ENCODE data around the gene EVI2A.
A peak's percentile ranks its signal among the peaks of the same experiment; 100 is the strongest.
"Not testable (repeated sequence)": the region's sequence is repeated elsewhere in the genome, so short reads cannot be mapped to it uniquely, and the experiment has no call there.

EVI2A gene, protein sequence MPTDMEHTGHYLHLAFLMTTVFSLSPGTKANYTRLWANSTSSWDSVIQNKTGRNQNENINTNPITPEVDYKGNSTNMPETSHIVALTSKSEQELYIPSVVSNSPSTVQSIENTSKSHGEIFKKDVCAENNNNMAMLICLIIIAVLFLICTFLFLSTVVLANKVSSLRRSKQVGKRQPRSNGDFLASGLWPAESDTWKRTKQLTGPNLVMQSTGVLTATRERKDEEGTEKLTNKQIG

DNA sequence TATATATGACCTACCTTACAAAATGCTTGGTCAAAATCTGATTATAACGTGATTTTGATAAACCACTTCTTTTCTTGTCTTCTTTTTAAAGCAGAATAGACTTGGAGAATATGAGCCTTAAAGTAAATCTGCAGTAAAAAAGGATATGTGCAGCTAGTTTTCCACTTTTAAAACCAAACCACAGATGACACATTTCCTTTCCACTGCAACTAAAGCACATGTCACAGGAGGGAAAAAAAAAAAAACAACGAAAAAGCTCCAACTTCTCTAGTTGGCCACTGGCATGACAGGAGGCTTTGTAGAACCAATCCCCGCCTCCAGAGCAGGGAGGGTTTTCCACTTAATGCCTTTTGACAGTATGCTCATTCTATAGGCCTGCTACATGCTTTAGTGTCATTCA is at the start of gene EVI2A:
Gene EVI2A, minus strand, starts transcription at position 142 of the 400 bp plus-strand sequence. CDS start 2,609 bp downstream, outside the sequence.
- peak within 1 kb of the TSS; percentile 20 for H3K4me3 ChIP-seq (ENCODE audit: low read length)
- no peak within 1 kb of the TSS for H3K27ac ChIP-seq (ENCODE audit: low read depth, low read length)
- H3K9ac ChIP-seq (ENCODE audit: low read length) = peak within 1 kb of the TSS; percentile 41
- no peaks in the 10 kb centered on the region for H3K27me3 ChIP-seq (ENCODE audit: control insufficient read depth, insufficient read depth, low read length)
- peaks cover 5% of the 10 kb centered on the region for H3K36me3 ChIP-seq (ENCODE audit: control insufficient read depth, insufficient read depth, low read length)
- no peaks in the 10 kb centered on the region for H3K4me1 ChIP-seq (ENCODE audit: control insufficient read depth, insufficient read depth, low read length)

DNA sequence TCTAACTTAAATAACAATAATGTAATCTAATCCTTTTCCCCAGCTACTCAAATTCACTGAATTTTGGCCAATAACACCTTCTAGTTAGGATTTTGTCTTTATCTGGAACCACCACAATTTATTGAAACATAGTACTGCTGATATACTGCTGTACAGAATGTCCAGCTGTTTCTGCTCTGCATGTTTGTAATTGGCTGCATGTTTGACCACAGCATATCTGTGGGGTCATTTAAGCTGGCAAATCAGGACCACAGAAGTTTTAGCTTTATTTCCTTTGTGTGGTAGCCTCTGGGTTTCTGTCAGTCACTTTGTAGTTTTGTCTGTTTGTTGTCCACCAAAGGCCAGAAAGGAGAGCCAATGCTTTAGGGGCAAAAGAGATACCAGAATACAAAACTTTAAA is 47.8 kb upstream of the EVI2A start:
- no peaks in the 10 kb centered on the region for H3K4me1 ChIP-seq (ENCODE audit: control insufficient read depth, insufficient read depth, low read length)
- no peak overlapping the region for H3K4me3 ChIP-seq (ENCODE audit: low read length)
- no peak overlapping the region for H3K9ac ChIP-seq (ENCODE audit: low read length)
- H3K27ac ChIP-seq (ENCODE audit: low read depth, low read length) = no peak overlapping the region
- H3K27me3 ChIP-seq (ENCODE audit: control insufficient read depth, insufficient read depth, low read length) = no peaks in the 10 kb centered on the region
- peaks cover 3% of the 10 kb centered on the region for H3K36me3 ChIP-seq (ENCODE audit: control insufficient read depth, insufficient read depth, low read length)

DNA sequence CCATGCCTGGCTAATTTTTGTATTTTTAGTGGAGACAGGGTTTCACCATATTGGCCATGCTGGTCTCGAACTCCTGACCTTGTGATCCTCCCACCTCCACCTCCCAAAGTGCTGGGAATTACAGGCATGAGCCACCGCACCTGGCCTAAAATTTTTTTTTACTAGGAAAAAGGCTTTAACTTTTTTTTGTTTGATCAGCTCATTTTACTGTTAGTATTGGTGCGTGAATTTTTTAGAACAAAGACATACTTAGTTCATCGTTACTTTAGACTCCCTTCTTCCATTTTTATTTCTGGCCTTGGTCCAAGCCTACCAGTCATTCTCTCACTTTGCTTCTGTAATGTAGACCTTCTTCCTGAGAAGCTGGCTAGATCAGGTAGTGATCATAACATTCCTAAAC is 44.7 kb upstream of the EVI2A start:
- H3K36me3 ChIP-seq (ENCODE audit: control insufficient read depth, insufficient read depth, low read length) = no peaks in the 10 kb centered on the region
- H3K9ac ChIP-seq (ENCODE audit: low read length) = no peak overlapping the region
- no peak overlapping the region for H3K27ac ChIP-seq (ENCODE audit: low read depth, low read length)
- H3K4me3 ChIP-seq (ENCODE audit: low read length) = no peak overlapping the region
- no peaks in the 10 kb centered on the region for H3K4me1 ChIP-seq (ENCODE audit: control insufficient read depth, insufficient read depth, low read length)
- H3K27me3 ChIP-seq (ENCODE audit: control insufficient read depth, insufficient read depth, low read length) = no peaks in the 10 kb centered on the region

DNA sequence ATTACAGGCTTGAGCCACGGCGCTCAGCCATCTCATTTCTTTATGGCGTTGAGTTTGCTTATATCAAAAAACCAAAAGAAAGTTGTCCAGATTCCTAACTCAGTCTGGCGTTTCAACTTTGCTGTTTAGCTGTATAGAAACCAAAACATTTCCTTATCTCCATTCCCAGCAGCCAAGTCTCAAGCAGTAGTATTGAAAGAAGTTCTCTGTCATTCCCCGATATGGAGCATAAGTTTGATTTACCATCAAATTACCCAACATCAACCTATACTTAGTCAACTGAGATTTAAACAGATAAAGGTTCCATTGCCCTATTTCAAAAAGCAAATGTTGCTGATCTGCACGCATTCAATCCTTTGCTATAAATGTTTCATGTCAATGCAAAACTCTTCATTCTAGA is 42.6 kb upstream of the EVI2A start:
- Histone ChIP-seq H3K9ac (ENCODE audit: low read length) (no peak overlapping the region), H3K27me3 (ENCODE audit: control insufficient read depth, insufficient read depth, low read length) (no peaks in the 10 kb centered on the region), H3K4me1 (ENCODE audit: control insufficient read depth, insufficient read depth, low read length) (no peaks in the 10 kb centered on the region), H3K4me3 (ENCODE audit: low read length) (no peak overlapping the region), H3K36me3 (ENCODE audit: control insufficient read depth, insufficient read depth, low read length) (peaks cover 2% of the 10 kb centered on the region), H3K27ac (ENCODE audit: low read depth, low read length) (no peak overlapping the region)

DNA sequence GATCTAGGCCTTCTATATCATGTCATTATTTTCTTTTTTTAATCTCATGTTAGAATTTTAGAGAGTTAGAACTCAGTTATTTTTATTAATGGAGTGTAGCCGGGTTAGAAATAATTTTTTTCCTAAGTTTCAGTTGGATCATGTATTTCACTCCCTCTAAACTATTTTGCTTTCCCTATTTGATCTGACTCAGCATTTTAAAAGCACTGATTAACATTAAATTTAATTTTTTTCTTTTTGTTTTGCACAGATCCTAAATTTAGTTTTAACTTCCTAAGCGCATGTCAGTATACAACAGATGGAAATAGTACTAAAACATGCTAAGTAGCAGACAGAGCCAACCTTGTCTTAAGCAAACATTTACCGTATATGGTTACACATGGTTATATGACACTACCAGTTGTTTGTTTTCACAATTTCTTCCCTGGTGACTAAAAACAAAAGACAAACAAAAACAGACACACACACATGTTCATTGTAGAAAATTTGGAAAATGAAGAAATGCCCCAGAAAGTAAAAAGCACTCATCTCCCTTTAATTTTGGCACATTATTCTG is 36.5 kb upstream of the EVI2A start:
- peaks cover 3% of the 10 kb centered on the region for H3K36me3 ChIP-seq (ENCODE audit: control insufficient read depth, insufficient read depth, low read length)
- no peak overlapping the region for H3K27ac ChIP-seq (ENCODE audit: low read depth, low read length)
- no peak overlapping the region for H3K4me3 ChIP-seq (ENCODE audit: low read length)
- H3K4me1 ChIP-seq (ENCODE audit: control insufficient read depth, insufficient read depth, low read length) = no peaks in the 10 kb centered on the region
- H3K9ac ChIP-seq (ENCODE audit: low read length) = no peak overlapping the region
- H3K27me3 ChIP-seq (ENCODE audit: control insufficient read depth, insufficient read depth, low read length) = no peaks in the 10 kb centered on the region

DNA sequence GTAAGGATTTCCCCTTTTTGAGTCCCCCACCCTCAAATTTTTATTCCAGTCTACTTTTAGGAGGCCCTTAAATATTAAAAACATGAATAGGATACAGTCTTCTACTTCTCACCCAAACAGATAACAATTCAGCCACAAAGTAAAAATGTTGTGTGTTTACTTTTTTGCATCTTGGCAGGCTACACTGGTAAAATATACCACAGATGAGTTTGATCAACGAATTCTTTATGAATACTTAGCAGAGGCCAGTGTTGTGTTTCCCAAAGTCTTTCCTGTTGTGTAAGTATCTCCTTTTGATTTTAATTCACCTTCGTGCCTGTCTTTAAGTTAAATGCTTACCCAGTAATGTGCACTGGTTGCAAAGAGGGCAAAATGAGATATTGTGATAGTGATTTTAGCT is 35.7 kb upstream of the EVI2A start:
- Histone ChIP-seq H3K27me3 (ENCODE audit: control insufficient read depth, insufficient read depth, low read length) (no peaks in the 10 kb centered on the region), H3K27ac (ENCODE audit: low read depth, low read length) (no peak overlapping the region), H3K36me3 (ENCODE audit: control insufficient read depth, insufficient read depth, low read length) (peaks cover 3% of the 10 kb centered on the region), H3K4me3 (ENCODE audit: low read length) (no peak overlapping the region), H3K9ac (ENCODE audit: low read length) (no peak overlapping the region), H3K4me1 (ENCODE audit: control insufficient read depth, insufficient read depth, low read length) (no peaks in the 10 kb centered on the region)

DNA sequence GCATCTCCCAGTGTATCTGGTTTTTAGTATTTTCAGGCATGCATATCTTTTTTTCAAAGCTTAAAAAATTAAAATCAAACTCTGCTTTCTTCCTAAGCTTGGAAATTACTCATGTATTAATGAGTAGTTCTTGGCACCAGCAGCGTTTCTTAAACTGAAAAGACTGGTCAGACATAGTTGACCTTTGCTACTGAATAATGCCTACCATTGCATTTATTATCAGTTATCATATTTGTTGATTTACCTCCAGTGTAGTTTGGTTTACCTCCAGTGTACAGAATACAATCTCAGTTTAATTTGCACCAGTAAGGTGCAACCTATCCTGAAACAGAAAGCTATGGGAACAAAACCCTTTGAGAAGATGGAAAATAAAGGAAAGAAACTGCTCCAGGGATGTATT is 34.5 kb upstream of the EVI2A start:
- no peaks in the 10 kb centered on the region for H3K4me1 ChIP-seq (ENCODE audit: control insufficient read depth, insufficient read depth, low read length)
- no peaks in the 10 kb centered on the region for H3K27me3 ChIP-seq (ENCODE audit: control insufficient read depth, insufficient read depth, low read length)
- peaks cover 3% of the 10 kb centered on the region for H3K36me3 ChIP-seq (ENCODE audit: control insufficient read depth, insufficient read depth, low read length)
- no peak overlapping the region for H3K4me3 ChIP-seq (ENCODE audit: low read length)
- H3K9ac ChIP-seq (ENCODE audit: low read length) = no peak overlapping the region
- H3K27ac ChIP-seq (ENCODE audit: low read depth, low read length) = no peak overlapping the region

DNA sequence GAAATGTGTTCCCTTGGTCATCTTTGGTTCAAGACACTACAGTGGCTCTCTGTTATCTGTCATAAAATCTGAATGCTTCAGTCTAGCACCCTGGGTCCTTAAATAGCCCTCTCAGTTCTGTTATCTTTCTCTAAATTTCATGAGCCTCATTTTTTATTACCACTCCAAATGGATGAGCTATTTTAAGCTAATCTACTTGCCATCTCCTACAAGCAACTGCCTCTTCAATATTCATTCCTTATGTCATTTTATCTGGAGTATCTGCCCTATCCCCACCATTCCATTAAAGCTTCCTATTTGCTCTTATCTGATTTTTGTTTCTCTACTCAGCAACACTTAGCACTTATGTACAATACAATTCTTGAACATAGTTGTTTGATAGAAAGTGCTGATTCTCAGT is 28.0 kb upstream of the EVI2A start:
- no peaks in the 10 kb centered on the region for H3K36me3 ChIP-seq (ENCODE audit: control insufficient read depth, insufficient read depth, low read length)
- no peak overlapping the region for H3K4me3 ChIP-seq (ENCODE audit: low read length)
- H3K27me3 ChIP-seq (ENCODE audit: control insufficient read depth, insufficient read depth, low read length) = no peaks in the 10 kb centered on the region
- H3K27ac ChIP-seq (ENCODE audit: low read depth, low read length) = no peak overlapping the region
- no peaks in the 10 kb centered on the region for H3K4me1 ChIP-seq (ENCODE audit: control insufficient read depth, insufficient read depth, low read length)
- H3K9ac ChIP-seq (ENCODE audit: low read length) = no peak overlapping the region

DNA sequence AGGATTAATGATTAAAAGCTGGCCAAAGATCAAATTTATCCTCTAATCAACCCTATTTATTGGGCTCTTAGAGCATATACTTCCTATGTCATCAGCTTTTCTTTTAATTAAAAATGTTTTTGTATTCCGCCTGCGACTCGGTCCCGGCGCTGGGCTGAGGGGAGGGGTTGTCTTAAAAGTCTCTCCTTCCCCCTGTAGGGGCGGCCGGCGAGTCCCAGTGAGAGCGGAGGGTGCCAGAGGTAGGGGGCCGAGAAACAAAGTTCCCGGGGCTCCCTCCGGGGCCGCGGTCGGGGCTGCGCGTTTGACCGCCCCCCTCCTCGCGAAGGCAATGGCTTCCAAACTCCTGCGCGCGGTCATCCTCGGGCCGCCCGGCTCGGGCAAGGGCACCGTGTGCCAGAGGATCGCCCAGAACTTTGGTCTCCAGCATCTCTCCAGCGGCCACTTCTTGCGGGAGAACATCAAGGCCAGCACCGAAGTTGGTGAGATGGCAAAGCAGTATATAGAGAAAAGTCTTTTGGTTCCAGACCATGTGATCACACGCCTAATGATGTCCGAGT is 23.8 kb upstream of the EVI2A start:
- H3K9ac ChIP-seq (ENCODE audit: low read length); H3K4me1 ChIP-seq (ENCODE audit: control insufficient read depth, insufficient read depth, low read length); H3K27me3 ChIP-seq (ENCODE audit: control insufficient read depth, insufficient read depth, low read length); H3K27ac ChIP-seq (ENCODE audit: low read depth, low read length); H3K36me3 ChIP-seq (ENCODE audit: control insufficient read depth, insufficient read depth, low read length); H3K4me3 ChIP-seq (ENCODE audit: low read length): not testable (repeated sequence)

DNA sequence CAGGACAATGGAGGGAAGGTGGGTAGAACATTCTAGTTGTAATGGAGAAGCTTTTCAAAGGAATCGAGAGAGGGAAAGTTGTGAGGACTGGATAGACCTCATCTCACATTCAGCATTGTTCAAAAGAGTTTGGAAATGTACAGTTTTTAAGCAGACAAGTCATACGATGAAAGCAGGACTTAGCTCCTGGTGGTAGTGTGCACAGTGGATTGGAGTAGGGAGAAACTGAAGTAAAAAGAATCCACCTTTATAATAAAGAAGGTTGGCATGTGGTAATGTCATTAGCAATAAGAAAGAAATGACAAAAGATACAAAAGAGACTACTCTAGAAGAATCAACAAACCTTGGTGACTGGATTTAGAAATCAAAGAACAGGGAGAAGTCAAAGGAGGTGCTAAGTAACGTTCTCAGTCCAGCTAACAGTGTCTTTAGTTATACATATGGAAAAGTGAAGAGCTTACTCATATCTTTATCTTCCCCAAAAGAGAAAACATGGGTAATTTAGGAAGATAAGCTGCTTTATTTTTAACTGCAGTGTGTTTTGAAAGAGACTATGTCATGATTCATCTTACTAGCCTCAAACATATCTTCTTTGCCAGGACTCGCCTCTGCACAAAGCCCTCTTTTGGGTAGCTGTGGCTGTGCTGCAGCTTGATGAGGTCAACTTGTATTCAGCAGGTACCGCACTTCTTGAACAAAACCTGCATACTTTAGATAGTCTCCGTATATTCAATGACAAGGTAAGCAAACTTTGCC is 18.7 kb upstream of the EVI2A start:
- no peaks in the 10 kb centered on the region for H3K27me3 ChIP-seq (ENCODE audit: control insufficient read depth, insufficient read depth, low read length)
- H3K27ac ChIP-seq (ENCODE audit: low read depth, low read length) = no peak overlapping the region
- H3K9ac ChIP-seq (ENCODE audit: low read length) = no peak overlapping the region
- no peaks in the 10 kb centered on the region for H3K4me1 ChIP-seq (ENCODE audit: control insufficient read depth, insufficient read depth, low read length)
- no peak overlapping the region for H3K4me3 ChIP-seq (ENCODE audit: low read length)
- peaks cover 5% of the 10 kb centered on the region for H3K36me3 ChIP-seq (ENCODE audit: control insufficient read depth, insufficient read depth, low read length)

DNA sequence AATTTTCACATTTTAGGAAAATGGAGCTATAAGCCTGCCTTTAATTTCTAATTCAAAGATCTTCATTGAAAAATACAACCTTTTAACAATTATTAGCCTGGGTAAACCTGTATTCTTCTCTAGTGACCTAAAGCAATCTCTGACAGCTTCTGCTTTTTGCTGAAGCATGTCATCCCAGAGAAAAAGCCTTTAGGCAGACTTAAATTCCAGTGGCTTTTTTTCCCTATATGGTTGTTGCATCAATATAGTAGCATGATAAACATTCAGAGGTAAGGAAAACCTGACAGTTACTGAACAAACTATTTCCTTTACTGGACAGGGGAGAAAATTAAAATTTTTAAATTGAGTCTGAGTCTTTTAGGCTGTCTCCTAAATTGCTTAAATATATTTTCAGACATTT is 7.8 kb upstream of the EVI2A start:
- Histone ChIP-seq H3K4me1 (ENCODE audit: control insufficient read depth, insufficient read depth, low read length) (no peaks in the 10 kb centered on the region), H3K27ac (ENCODE audit: low read depth, low read length) (no peak overlapping the region), H3K4me3 (ENCODE audit: low read length) (no peak overlapping the region), H3K9ac (ENCODE audit: low read length) (no peak overlapping the region), H3K36me3 (ENCODE audit: control insufficient read depth, insufficient read depth, low read length) (peaks cover 5% of the 10 kb centered on the region), H3K27me3 (ENCODE audit: control insufficient read depth, insufficient read depth, low read length) (no peaks in the 10 kb centered on the region)

DNA sequence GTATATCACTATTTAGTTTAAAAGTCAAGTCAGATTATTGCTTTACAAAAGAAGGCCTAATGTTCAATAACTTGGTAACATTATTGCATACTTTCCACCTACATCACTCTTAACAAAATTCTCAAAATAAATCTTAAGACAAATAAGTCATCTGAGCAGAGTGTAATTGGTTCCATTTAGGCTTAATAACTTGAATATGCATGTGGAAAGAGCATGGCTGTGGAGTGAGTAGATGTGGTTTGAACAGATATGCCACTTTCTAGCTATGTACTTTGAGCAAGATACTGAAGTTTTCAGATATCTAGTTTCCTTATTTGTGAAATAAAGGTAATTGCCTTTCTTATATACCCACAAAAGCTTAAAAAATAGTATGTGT is 6.7 kb upstream of the EVI2A start:
- no peak overlapping the region for H3K27ac ChIP-seq (ENCODE audit: low read depth, low read length)
- H3K9ac ChIP-seq (ENCODE audit: low read length) = no peak overlapping the region
- no peaks in the 10 kb centered on the region for H3K4me1 ChIP-seq (ENCODE audit: control insufficient read depth, insufficient read depth, low read length)
- no peaks in the 10 kb centered on the region for H3K27me3 ChIP-seq (ENCODE audit: control insufficient read depth, insufficient read depth, low read length)
- peaks cover 5% of the 10 kb centered on the region for H3K36me3 ChIP-seq (ENCODE audit: control insufficient read depth, insufficient read depth, low read length)
- no peak overlapping the region for H3K4me3 ChIP-seq (ENCODE audit: low read length)
